ENCODE data around the gene CDHR2. TPM values are rescaled to one million over a fixed set of nuclear protein-coding genes. Genes with fewer than 3 reads are reported as not detected.
"Not testable (repeated sequence)": the region's sequence is repeated elsewhere in the genome, so short reads cannot be mapped to it uniquely, and the experiment has no call there.

CDHR2 gene
- total RNA-seq, 1 donor from 2014 or later, result 0.20 TPM

GRCh38 chr5:176538989-176539384 lies 10.2 kb upstream of the CDHR2 start:
- intact Hi-C loops (cut with micrococcal nuclease), result no loop called here
- no peak for DNase-seq
- ATAC-seq, result no peak

GRCh38 chr5:176540476-176540899 lies 8.7 kb upstream of the CDHR2 start:
- no peak for DNase-seq
- ATAC-seq, result no peak
- intact Hi-C loops (cut with micrococcal nuclease), result no loop called here

DNA sequence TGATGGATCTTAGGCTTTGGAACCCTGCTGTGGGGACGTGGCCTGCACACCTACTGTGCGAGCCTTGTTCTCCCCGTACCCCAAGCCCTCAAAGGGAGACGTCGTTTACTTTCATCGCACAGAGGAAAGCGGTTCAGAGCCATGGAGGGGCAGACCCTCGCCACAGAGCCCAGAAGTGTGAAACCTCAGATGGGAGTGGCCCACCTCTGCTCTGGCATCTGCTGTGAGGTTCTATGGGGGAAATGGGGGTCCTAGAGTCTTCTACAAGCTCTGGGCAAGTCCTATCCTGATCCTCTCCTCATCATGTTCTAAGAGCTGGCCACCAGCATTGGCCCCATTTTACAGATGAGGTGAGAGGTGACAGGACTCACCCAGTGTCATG lies 8.2 kb upstream of the CDHR2 start:
- ATAC-seq (no peak), DNase-seq (no peak)
- intact Hi-C loops (cut with micrococcal nuclease), result no loop called here

DNA sequence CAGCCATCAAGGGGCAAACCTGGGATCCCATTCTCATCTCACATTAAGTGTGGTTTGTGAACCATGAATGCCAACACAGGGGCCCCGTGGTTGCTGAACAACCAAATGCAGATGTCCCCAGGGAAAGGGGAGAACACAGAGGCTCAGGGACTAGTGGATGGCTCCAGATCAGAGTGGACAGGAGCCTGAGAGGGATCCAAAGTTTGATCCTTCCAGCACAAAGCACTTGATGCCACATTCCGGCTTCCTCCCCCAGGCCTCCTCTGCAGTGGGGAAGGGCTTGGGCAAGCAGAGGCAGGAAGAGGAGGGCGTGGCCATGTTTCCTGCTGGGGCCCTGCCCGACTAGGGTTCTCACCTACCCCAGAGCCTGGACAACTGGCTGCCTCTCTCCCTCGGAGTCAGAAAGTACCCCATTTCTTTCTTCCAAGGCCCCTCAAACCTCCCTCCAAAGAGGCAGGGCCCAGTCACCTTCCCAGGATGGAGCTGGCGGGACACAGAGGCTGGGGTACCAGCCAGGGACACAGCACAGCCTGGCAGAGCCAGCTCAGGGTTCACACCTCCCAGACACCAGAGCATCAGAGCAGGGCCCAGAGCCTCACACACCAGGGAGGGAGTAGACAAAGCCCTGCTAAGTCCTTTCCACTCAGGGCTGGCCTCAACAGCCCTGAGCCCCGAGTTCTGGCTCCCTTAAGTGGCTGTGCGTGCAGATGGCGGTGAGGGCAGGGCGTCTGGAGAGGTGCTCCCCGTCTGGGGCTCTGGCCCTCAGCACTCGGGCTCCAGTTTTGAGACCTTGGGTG lies 7.6 kb upstream of the CDHR2 start:
- intact Hi-C loops (cut with micrococcal nuclease), result no loop called here
- DNase-seq (peak; percentile 73), ATAC-seq (no peak)

DNA sequence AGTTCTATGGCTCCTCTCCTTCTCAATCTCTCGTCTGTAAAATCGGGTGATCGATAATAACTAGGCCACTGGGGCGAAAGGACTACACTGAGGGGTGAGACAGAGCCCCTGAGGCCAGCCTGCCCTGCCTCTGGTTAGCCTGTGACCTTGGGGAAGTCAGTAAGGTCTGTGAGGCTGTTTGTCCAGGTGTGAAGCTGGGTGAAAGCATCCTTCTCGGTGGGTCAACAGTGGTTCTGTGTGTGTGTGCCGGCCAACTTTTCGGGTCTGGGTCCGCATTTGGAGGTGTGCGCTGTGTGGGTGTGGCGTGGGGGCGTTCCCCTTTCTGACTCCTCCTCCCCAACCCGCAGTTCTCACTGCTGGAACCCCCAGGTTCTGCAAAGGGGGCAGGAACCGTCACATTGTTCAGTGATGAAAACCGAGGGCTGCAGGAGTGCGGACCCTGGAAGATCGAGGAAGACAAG lies 7.0 kb upstream of the CDHR2 start:
- ATAC-seq (no peak), DNase-seq (peak; percentile 52)
- intact Hi-C loops (cut with micrococcal nuclease), result no loop called here

DNA sequence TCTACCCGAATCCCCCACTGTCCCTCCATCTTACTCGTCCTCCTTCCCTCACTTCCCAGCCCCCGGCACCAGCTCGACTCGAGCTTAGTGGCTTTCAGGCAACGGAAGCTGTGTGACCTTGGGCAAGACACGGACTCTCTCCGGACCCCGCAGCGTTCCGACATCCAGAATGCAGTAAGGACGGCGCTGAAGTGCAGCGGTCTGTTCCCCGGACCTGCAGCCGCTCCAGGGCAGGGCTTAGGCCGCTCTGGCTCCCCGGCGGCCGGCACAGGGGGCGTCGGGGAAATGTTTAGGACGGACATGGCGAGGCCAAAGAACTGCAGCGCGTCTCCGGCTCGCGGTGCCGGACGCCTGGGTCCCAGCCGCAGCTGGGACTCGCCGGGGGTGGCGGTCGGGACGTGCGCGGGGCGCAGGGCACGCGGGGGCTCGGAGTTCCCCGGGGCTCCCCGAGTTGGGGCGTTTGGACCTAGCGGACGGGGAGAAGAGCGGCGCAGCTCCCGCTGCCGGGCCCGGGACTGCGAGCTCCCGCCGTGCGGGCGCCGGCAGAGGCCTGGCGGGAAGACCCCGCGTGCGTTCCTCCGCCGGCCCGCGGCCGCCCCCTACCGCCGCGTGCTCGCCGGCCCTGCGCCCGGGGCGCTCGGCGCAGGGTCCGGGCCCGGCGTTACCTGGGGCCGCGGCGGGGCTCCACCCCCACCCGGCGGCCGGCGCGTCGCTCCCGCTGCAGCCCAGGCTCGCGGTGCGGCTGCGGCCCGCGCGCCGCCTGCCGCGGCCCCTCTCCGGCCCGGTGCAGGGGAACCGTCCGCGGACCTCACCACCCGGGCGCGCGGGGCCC lies 6.3 kb upstream of the CDHR2 start:
- ATAC-seq (peak; percentile 49), DNase-seq (peak; percentile 55)
- intact Hi-C loops (cut with micrococcal nuclease), result no loop called here

DNA sequence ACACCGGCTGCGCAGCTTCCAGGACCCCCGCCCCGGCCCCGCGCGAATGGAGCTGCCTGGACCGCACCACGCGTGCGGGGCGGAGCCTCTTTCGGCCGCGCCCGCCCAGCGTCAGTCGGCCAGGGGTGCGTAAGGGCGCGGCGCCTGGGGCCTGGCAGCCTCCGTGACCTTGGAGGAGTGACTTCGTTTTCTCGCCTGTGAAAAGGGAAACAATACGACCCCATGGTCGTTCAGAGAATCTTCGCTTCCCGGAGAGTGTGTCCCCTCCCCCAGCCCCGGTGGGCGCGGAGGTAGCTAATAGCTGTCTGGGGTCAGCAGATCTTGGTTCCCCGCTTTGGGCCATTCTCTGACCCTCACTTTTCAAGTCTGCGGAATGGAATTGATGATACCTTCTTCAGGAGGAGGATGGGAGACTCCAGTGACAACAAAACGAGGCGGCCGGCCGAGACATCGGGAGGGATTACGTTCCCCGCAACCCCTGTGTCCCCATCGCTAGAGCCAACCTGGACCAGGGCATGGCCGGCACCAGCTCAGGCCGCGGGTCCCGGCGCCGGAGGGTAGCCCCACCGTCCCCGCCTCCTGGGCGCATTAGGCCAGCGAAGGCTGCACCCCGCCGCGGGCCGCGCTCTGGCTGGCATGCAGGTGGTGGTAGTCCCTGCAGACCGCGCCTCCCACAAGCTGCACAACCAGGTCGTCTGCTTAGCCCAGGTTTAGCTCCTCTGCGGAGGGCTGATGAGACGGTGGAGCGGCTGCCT lies 5.5 kb upstream of the CDHR2 start:
- peak; percentile 91 for ATAC-seq
- peak; percentile 90 for DNase-seq
- intact Hi-C loops (cut with micrococcal nuclease), result no loop called here

DNA sequence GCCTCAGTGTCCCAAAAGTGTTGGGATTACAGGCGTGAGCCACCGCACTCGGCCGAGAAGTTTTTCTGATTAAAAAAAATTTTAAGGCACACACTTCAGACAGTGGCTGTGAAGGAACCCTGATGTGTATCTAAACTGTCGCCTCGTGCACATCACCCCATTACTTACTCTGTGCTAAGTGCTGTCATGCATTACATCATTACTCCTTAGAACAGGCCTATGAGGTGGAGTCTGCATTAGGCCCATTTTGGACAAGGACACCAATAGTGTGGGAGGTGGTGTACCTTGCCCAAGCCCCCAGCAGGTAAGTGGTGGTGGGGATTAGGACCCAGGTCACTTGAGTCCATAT lies 3.8 kb upstream of the CDHR2 start:
- ATAC-seq, result no peak
- DNase-seq, result no peak
- intact Hi-C loops (cut with micrococcal nuclease), result no loop called here

- ATAC-seq (no peak), DNase-seq (no peak)
- intact Hi-C loops (cut with micrococcal nuclease), result no loop called here
These were observed 3.2 kb upstream of the CDHR2 start for GRCh38 chr5:176545737-176546509.

DNA sequence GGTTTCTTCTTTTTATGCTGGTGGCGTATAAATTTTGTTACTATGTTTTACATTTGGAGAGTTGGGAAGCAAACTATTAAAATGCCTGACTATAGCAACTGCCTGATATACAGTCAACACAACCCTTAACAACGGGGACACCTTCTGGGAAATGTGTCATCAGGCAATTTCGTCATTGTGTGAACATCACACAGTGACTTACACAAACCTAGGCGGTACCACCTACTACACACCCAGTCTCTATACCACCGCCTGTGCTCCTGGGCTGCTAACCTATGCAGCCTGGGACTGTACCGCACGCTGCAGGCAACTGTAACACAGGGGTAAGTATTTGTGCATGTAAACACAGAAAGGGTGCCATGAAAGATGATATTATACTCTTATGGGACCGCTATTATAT lies 1.3 kb upstream of the CDHR2 start:
- no peak for ATAC-seq
- intact Hi-C loops (cut with micrococcal nuclease), result no loop called here
- no peak for DNase-seq

DNA sequence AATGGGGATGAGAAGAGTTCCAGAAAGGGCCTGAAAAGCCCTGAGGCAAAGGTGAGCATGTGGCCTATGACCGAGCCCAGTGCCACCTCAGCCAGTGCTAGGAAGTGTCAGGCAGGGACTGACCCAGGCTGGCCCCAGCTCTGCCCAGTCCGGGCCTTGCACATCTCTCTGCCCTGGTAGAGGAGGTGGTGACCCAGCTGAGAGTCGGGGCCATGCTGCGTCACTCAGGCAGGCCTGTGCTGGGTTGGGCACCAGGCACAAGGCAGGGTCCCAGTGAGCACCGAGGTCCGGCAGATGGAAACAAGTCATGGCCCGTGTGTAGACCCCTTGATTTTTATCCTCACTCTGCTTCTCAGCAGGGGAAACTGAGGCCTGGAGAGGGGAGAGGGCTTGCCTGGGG lies 729 bp downstream of the CDHR2 start:
- ATAC-seq, result no peak
- no peak for DNase-seq
- intact Hi-C loops (cut with micrococcal nuclease), result no loop called here

GRCh38 chr5:176550275-176550831 lies 1.2 kb downstream of the CDHR2 start:
- no peak for DNase-seq
- intact Hi-C loops (cut with micrococcal nuclease), result no loop called here

GRCh38 chr5:176550937-176551336 lies 1.8 kb downstream of the CDHR2 start:
- ATAC-seq; intact Hi-C loops (cut with micrococcal nuclease); DNase-seq: not testable (repeated sequence)

More at GRCh38 chr5:176550275-176550831, 1.2 kb downstream of the CDHR2 start:
- ATAC-seq, result no peak

GRCh38 chr5:176552332-176552869 lies 3.3 kb downstream of the CDHR2 start:
- ATAC-seq, result no peak
- intact Hi-C loops (cut with micrococcal nuclease), result no loop called here

DNA sequence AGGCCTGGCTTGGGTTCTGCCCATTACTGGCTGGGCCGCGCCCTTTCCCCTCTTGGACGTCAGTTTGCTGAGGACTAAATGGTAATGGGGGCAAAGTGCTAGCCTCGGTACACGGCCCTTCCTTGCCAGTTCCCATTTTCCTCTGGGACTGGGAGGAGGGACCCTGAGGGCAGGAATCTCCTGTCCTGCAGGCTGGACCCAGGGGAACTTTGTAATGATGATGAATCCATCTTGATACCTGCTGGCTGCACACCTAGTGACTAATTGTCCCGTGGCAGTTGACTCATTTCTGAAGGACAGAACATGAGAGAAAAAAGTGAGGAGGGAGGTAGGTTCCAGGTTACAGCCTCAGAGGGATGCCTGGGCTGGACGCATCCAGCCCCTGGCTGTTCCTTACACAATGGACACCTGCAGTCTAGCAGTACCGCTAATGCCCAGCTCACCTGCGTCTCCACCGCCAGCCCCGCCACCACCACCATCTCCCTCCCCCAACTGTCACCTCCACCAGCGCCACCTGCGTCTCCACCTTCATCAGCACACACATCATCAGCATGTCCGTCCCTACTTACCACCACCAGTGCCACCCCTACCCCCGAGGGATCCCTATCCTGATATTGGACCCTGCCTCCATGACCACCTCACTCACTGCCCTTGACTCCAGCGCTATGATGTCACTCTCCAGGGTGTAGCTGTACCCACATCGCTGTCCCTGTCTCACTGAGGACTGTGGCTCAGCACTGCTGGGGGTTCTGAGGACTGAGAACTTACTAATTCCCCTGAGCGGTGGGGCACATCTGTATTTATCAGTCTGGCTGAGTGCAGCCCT lies 4.3 kb downstream of the CDHR2 start:
- intact Hi-C loops (cut with micrococcal nuclease), result no loop called here
- no peak for DNase-seq
- no peak for ATAC-seq

More at GRCh38 chr5:176552332-176552869, 3.3 kb downstream of the CDHR2 start:
- DNase-seq, result no peak

DNA sequence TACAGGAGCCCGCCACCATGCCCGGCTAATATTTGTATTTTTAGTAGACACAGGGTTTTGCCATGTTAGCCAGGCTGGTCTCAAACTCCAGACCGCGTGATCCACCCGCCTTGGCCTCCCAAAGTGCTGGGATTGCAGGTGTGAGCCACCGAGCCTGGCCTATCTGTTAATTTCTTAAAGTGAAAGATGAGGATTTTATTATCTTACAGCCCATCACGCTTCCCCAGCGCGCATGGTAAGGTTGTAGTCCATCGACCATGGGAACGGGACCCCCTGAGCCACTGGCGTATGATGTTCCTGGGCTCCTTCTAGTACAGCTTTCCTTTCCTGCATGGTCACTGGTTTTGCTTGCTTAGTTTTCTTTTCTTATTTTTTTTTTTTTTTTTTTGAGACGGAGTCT lies 8.7 kb downstream of the CDHR2 start:
- ATAC-seq (no peak), DNase-seq (no peak)
- intact Hi-C loops (cut with micrococcal nuclease), result no loop called here

DNA sequence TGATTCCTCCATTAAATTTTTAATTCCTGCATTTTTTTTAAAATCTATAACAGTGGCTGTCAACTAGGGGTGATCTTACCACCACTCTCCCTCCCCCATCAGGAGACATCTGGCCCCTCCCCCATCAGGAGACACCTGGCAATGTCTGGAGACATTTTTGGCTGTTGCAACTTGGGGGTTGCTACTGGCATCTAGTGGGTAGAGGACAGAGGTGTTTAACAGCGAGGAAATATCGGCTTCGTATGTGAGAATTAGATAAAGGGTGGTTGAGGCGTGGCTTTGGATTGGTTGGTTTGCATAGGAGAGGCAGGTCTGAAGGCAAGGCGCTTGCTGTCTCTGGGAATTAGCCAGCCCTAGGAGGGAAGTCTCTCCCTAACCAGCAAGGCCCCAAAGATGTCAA lies 10.5 kb downstream of the CDHR2 start:
- ATAC-seq (no peak), DNase-seq (no peak)
- intact Hi-C loops (cut with micrococcal nuclease), result no loop called here

DNA sequence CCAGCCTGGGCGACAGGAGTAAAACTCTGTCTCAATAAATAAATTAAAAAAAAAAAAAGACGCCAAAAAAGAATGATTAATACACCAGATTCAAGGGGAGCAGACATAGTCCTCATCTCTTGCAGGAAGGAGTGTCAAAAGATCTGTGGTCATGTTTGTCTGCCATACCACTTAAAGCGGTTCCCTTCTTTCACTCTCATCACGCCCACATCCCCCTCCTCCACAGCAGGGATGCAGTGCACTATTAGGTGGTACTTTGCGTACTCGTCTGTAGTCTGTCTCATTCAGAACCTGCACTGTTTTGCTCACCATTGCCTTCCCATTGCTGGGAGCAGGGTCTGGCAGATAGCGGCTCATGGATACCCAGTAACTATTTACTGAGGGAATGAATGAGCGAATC lies 11.2 kb downstream of the CDHR2 start:
- DNase-seq, result no peak
- no peak for ATAC-seq
- intact Hi-C loops (cut with micrococcal nuclease), result no loop called here

Data from left ventricle myocardium superior (tissue), 1 donor.